Measurements from ENCODE around the gene DOCK8. TPM values are rescaled to one million over a fixed set of nuclear protein-coding genes. Genes with fewer than 3 reads are reported as not detected.

The DOCK8 gene
- total RNA-seq, 1 experiment from 2014 or later, result 1.4 TPM

DNA sequence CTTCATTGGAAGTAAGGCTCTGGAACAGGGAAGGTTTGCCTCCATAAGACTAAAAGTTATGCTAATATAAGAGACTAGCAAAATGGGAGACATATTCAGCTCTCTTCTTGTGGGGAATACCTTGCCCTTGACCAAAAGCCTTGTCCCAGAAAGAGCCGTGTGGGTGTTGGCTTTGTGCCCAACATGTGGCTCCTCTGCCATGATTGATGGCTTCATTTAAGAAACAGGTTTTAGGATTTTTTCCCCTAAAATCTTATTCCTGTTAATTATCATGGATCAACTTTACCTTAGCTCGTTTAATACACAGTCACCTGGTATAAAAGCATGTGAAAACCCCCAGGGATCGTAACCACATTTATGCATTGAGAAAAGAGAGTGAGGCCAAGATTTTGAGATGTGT lies 38.9 kb downstream of the DOCK8 start:
- Histone ChIP-seq H3K9ac (ENCODE audit: extremely low read depth, insufficient read length, low read length) (no peak overlapping the region), H3K27me3 (ENCODE audit: insufficient read depth, low read length) (no peaks in the 10 kb centered on the region), H2BK15ac (ENCODE audit: low read depth, low read length) (no peak overlapping the region), H3T11ph (ENCODE audit: low read length) (no peak overlapping the region), H3K23me2 (ENCODE audit: insufficient read length, low read depth, low read length, poor library complexity, severe bottlenecking) (no peaks in the 10 kb centered on the region), H2BK120ac (ENCODE audit: low read depth, low read length, poor library complexity, severe bottlenecking) (no peak overlapping the region), H2AK5ac (ENCODE audit: insufficient read length, low read length) (no peak overlapping the region), H2BK20ac (ENCODE audit: low read depth, low read length, poor library complexity, severe bottlenecking) (no peak overlapping the region), H3K4me2 (ENCODE audit: insufficient read depth, insufficient read length, low read length) (no peak overlapping the region), H3K56ac (ENCODE audit: insufficient read length, low read depth, low read length) (no peak overlapping the region), H4K8ac (replicated peaks; ENCODE audit: insufficient read length, low read depth, low read length) (no peak overlapping the region), H2AFZ (ENCODE audit: low read length) (no peak overlapping the region), H3K14ac (ENCODE audit: insufficient read depth, low read length) (no peak overlapping the region), H3K18ac (ENCODE audit: insufficient read length, low read depth, low read length) (no peak overlapping the region), H3K4me1 (ENCODE audit: insufficient read depth, low read length) (peaks cover 2% of the 10 kb centered on the region; the same call in 1 of the 2 replicates), H3K4ac (ENCODE audit: low read depth, low read length) (no peak overlapping the region), H4K5ac (ENCODE audit: insufficient read length, low read depth, low read length) (no peak overlapping the region), H4K91ac (ENCODE audit: insufficient read length, low read depth, low read length) (no peak overlapping the region), H2BK12ac (ENCODE audit: insufficient read length, low read depth, low read length) (no peak overlapping the region), H2BK5ac (ENCODE audit: insufficient read length, low read length) (no peak overlapping the region), H3K9me3 (ENCODE audit: control insufficient read depth, low read depth, low read length) (no peaks in the 10 kb centered on the region), H3K27ac (ENCODE audit: insufficient read length, low read depth, low read length) (no peak overlapping the region), H3K23ac (ENCODE audit: insufficient read length, low read depth, low read length) (no peak overlapping the region), H3K79me2 (ENCODE audit: insufficient read depth, low read length) (no peaks in the 10 kb centered on the region), H3K79me1 (ENCODE audit: insufficient read depth, low read depth, low read length, poor library complexity, severe bottlenecking) (no peaks in the 10 kb centered on the region), H4K20me1 (ENCODE audit: control insufficient read depth, insufficient read depth, insufficient read length) (no peaks in the 10 kb centered on the region)
- DNase-seq, result no peak
- no CpG with 5 or more reads among the region's 3 CpGs for WGBS (ENCODE audit: extremely low coverage, insufficient read length, low lambda C conversion rate)
- no peaks in the 10 kb centered on the region; a peak in 1 of 7 replicates for H3K36me3 Mint-ChIP-seq (ENCODE audit: insufficient read depth in 1 of 3, low read depth in 3 of 3)
- no peak for TF ChIP-seq CTCF (conservative IDR thresholded peaks at IDR 0.05)
- no peak overlapping the region for H3K27ac Mint-ChIP-seq
- H3K9me3 Mint-ChIP-seq, result no peaks in the 10 kb centered on the region; a peak in 1 of 5 replicates
- no peaks in the 10 kb centered on the region for H3K27me3 Mint-ChIP-seq (ENCODE audit: low read depth)
- peaks cover 14 to 17% of the 10 kb centered on the region in 2 experiments for H3K4me1 Mint-ChIP-seq
- H3K4me3 Mint-ChIP-seq, result no peak overlapping the region
